HG03045 (cell line): ENCODE measurements around the gene ABTB1.
A peak's percentile ranks its signal among the peaks of the same experiment; 100 is the strongest.

Experiments used
- ATAC-seq: cut with Tn5 transposase; IDR thresholded peaks from one replicate; pipeline ENCODE4 v1.9.1; 2021; ENCODE audit warnings: mild to moderate bottlenecking, moderate library complexity; ENCODE audit not compliant: unreplicated experiment

ABTB1 gene

DNA sequence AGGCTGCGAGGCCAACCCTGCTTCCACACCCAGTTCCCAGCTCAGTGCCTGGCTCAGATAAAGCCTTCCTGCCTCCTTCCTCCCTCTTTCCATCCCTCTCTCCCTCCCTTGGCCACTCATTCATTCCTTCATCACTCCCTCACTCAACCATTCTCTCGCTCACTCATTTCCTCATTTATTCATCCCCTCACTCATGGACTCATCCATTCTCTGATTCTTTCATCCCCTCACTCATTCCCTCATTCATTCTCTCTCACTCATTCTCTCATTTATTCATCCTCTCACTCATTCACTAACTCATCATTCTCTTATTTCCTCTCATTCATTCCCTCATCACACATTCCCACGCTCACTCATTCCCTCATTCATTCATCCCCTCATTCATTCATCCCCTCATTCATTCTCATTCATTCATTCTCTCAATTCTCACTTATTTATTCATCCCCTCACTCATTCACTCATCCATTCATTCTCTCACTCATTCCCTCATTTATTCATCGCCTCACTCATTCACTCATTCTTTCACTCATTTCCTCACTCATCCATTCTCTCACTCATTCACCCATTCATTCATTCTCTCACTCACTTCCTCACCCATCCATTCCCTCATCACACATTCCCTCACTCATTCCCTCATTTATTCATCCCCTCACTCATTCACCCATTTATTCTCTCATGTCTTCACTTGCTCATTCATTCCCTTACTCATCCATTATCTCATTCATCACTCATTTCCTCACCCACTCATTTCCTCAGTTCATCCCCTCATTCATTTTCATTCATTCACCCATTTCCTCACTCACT is 13.2 kb downstream of the ABTB1 start:
- no peak for ATAC-seq

DNA sequence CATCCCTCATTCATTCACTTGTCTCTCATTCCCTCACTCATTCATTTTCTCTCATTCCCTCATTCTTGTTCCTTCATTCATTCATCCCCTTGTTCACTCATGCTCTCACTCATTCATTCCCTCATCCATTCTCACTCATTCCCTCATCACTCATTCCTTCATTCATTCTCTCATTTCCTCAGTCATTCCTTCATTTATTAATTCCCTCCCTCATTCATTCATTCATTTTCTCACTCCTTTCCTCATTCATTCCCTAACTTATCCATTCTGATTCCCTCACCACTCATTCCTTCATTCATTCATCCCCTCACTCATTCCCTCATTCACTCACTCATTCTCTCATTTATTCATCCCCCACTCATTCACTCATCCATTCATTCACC is 13.8 kb downstream of the ABTB1 start:
- ATAC-seq: no peak

DNA sequence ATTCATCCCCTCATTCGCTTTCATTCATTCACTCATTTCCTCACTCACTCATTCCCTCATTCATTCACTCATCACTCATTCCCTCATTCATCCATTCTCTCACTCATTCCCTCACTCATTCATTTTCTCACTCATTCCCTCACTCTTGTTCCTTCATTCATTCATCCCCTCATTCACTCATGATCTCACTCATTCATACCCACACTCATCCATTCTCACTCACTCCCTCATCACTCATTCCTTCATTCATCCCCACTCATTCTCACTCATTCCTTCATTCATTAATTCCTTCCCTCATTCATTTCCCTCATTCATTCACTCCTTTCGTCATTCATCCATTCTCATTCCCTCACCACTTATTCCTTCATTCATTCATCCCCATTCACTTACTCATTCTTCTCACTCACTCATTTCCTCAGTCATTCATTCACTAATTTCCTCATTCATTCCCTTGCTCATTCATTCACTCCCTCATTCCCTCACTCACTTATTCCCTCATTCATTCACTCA is 14.5 kb downstream of the ABTB1 start:
- no peak for ATAC-seq

DNA sequence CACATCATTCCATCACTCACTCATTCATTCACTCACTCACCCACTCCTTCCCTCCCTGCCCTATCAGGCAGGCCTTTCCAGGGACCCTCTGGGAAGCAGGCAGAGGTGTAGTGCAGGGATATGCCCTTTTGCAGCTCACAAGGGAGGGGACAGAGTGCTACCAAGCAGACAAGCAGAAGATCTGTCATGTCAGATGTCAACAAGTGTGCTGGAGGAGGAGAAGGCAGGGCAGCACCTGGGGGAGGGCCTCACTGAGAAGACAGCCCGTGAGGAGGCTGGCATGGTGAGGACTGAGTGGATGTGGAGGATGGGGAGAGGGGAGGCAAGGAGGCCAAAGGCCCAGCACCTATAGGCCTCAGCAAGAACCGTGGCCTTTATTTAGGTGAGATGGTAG is 15.3 kb downstream of the ABTB1 start:
- ATAC-seq: no peak

DNA sequence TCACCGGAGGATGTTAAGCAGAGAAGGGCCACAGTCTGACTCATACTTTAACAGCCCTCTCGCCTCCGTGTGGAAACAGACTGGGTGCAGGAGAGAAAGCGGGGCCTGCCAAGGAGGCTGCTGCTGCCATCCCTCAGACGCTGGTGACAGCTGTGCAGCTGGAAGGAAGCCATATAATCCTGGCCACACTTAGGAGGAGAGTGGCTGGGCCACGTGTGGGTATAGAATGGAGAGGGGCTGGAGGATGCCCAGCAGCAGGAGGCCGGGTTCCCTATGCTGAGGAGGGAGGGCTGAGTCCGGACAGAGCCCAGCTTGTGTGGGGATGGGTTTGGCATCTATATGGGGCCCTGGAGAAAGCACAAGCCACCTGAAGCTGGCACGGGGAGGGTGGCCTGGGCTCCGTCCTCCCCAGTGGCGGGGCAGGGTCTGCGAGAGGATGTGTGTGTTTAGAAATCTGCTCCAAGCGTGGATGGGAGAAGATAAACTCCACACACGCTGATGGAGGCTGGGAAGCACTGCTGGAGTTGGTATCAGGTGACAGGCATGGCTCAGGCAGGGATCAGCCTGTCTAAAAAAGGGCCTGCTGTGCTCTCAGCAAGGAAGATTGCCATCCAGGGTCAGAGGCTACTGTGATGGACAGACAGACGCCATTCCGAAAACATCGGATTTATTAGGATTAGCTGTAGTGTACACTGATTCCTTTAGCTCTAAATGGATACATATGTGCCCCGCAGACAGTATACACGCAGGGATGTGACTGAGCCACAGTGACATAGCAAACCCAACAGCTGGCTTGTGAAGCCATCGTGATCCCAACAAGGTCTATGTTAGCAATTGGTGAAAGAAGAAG is 15.9 kb downstream of the ABTB1 start:
- ATAC-seq: no peak

DNA sequence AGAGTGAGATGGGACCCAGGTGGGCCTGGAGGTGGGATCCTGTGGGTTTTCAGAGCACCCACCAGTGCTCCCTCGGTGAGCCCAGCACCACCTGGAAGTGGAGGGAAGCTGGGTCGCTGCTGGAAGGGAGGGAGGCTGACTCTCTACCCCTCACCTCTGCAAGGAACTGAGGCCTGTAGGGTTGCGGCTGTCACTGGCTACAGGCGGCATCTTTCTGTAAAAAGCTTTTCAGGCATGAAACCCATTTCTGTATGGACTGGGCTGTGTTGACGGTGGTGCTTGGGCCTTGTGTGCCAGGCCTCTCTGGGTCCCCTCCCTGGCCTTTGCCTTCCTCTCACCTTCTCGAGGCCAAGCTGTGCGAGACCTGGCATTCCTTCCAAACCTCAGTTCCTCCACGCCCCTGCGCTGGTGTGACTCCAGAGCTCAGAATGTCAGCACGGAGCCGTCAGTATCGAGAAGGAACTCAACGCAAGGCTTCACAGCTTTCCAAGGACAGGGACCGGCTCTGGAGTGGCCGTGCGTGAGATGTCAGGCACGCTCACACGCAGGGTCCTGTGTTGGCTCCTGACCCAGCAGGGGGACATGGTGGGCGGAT is 16.6 kb downstream of the ABTB1 start:
- no peak for ATAC-seq

DNA sequence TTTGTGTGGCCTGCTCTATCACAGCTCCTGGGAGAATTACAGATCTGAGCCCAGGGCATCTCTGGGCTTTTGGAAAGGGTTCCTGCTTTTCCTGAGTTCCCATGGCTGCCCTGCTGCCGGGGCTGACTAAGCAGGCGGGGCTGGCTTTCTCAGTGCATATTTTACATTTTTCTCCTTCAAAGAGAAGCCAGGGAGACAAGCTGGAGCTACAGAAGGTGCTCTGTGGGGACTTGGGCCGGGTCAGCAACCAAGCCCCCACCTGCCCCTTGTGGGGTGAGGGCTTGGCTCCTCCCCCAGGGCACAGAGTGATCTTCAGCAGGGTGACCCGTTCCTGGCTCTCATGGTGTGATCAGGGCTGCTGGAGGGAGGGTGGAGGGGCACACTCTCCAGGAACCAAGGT is 17.4 kb downstream of the ABTB1 start:
- ATAC-seq: no peak

DNA sequence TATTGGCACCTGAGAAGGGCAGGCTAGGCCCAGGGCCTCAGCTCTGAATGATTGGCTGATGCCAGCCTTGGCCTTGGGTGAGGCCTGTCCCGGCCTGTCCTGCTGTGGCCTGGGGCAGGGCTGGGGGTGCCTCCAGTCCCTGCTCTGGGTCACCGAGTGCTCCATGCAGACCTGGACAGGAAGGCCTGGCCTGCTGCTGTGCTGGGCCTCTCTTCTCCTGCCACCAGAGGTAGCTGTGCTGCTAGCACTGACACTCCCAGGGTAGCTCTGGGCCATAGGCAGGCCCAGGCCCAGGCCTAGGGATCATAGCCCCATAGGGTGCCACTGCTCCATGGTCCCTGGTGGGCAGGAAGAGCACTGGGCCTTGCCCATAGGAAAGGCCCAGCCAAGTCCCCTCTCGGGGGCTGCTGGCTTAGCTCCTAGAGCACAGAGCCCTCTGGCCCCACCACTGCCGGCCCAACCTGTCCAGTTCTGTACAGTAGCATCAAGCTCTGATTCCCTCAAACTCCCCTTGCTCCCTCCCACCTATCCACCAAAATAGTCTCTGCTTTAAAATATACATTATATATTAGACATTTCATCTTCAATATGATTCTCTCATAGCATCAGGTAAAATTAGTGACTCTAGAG is 18.2 kb downstream of the ABTB1 start:
- ATAC-seq: no peak

DNA sequence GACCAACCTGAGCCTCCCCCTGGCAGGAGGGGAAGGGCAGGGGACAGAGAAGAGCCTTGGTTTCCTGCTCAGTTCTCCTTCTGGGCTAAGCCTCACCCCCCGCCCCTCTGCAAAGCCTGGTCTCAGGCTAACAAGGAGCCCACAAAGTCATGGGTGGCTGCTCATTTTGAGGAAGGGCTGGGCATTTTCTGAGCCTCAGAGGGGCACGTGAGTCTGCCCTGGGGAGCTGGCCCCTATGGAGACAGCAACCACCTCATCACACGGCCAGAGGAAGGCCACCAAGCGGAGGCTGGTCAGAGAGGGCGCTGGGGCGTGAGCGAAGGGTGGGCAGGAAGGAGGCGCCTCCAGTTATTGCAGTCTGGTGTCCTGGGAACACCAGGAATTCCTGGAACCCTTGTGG is 18.7 kb downstream of the ABTB1 start:
- ATAC-seq: no peak

DNA sequence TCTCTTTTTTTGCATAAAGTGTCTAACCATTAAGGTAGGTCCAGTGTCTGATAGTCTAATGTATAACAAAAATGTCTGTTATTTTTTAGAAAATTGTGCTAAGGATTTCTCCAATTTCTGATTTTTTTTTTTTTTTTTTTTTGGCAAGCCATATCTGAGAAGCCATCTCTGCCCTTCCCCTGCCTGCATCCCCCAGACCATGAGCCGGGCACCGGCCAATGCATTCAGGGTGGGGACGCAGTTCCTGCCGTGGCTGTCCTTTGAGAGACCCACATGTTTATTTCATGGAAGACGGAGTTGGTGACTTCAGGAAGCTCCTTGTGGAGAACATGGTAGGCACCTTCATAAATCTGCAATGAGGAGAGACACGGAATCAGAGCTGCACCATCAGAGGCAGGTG is 19.2 kb downstream of the ABTB1 start:
- ATAC-seq: no peak

DNA sequence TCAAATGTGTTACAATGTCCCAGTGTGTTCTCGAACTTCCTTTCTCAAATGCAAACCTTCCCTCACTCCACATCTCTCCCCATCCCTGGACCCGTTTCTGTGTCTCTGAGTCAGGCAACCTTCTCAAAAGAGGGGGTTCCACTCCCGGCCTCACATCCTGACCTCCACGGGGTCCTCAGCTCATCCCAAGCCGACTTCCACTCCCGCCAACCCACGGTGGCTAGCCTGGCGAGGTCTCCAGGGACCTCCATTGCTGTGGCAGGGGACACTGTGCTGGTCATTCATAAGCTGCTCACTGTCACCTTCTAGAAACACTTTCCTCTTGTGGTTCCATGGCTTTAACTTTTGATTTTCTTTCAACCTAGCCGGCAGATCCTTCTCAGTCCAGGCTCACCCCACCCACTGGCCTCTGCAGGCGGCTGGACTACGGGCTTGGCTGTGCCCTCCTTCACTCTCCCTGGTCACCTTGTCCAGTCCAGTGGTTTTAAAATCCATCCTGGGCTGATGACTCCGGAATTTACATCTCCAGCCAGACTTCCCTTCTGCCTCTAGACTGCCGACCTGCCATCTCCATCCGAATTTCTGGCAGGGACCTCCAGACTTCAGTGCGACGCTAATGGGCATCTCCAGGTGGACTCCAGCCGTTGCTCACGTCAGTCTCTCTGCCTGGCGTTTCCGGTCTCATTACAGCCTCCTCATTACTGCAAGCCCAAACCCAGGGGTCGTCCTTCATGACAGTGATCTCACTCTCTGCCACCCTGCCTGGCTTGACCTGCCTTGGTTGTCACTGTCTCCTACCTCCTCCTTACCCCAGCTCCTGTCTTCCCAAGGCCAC is 20.0 kb downstream of the ABTB1 start:
- no peak for ATAC-seq

DNA sequence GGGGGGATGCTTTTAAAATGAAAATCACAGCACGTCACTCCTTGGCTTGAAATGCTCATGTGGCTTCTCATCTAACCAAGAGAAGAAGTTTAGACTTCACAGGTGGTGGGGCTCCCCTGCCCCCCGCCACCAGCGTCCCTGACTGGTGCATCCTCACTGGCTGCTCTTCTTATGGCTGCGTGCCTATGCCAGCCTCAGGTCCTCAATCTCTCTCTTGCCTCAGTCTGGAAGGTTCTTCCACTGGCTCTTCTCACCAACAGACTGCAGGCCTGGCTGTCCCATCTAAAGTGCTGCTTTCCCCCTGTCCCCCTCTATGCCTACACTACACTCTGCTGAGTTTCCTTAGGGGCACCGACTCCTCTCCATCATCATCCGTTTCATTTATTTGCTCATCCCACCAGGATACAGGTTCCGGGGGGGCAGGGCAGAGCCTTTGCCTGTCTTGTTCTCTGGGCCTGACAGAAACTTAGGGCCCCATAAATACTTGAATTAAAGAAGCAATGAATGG is 20.6 kb downstream of the ABTB1 start:
- no peak for ATAC-seq

DNA sequence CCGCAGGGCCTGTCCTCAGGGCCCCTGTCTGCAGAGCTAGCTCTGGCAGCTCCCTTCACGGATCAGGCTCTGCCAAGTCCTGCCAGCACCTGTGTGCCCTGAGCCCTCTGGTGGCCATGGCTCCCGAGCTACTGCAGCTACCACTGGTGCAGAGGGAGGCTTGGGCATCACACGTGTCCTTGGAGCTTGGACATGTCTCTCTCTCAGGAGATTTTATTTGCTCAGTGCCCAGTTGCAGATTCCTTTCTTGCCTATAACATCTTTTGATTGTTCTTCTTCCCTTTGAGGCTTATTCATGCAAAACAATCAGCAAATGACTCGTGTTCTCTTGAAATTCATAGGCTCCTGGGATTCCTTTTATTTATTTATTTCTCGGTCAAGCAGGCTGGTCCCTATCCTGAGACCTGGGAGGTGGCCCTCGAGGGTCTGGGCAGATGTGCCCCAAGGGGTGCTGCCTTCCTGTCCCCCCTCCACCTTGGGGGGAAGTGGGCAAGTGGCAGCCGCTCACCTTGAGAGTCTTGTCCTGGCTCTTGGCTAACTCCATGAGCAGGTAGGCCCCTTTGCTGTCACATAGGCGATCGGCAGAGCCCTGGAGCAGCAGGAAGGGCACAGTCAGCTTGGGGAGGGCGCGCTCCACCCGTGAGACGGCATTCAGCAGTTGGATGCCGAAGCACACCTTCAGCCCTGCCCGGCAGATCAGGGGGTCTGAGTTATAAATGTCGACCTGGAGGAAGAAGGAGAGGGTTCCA is 21.9 kb downstream of the ABTB1 start:
- ATAC-seq: no peak

DNA sequence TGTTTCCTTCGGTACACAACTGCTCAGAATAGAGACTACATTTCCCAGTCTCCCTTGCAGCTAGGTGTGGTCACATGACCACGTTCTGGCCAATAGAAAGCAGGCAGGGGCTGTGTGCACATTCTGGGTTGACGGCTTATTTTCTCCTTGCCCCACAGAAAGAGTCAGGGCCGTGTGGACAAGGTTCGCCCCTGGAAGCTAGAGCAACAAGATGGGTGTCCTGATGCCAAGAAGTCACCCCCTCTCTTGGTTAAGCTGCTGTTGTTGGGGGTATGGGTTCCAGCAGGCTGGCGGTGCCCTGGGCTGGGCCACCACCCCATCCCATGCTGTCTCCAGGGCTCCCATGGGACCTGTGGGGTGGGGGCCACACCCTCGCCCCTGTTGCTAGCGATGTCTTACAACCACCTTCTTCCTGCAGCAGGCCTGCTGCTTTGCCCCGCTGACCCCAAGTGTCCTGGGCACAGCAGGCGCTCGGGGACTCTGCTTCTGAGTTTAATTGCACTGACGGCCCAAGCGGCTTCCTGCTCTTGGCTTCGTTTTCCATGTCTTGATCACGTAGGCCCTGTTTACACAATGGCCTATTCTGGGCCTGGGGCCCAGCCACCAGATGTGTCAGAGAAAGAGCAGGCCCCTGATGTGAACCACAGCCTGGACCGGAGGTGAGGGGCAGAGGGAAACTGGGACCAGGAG is 24.9 kb downstream of the ABTB1 start:
- ATAC-seq: peak; percentile 73

DNA sequence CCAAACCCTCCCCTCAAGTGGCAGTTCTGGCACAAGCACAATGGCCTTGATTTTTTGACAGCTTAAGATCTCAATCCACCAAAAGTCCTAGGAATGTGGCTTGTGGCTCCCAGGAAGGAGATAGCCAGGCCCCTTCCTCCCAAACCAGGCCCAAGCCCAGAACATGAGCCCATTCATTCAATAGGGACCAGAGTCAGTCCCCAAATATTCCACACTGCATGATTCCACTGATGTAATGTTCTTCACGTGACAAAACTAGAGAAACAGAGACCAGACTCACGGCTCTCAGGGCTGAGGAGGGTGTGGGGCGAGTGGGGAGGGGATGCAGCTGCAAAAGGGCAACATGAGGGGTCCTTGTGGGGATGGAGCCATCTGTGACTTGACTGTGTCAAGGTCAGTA is 25.5 kb downstream of the ABTB1 start:
- no peak for ATAC-seq

DNA sequence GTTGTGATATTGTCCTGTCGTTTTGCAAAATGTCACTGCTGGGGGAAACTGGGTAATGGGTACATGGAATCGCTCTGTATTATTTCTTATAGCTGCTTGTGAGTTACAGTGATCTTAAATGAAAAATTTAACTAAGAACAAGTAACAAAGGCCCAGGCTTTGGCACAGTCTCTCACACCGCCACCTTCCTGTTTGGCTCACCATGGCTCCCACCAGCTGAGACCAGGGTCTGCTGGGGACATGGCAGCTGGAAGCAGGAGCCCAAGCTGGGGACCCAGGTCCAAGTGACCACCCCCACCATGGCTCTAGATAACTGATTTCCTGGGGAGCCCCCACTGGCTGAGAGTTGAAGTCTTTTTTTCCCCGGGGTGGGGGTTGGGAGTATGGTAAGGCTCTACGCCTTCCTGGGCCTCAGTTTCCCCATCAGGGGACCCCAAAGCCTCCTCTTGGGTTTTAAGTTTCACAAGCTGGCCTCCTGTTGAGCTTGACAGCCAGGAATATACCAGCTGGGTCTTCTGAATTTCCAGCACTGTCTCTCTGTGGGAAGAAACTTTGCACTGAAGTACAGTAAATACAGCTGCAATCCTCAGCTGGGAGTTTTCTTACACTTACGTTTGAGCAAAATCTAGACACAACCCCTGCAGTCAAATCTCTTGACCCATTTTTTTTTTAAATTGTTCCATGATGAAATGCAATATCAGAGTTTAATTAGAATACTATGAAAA is 26.1 kb downstream of the ABTB1 start:
- ATAC-seq: no peak

DNA sequence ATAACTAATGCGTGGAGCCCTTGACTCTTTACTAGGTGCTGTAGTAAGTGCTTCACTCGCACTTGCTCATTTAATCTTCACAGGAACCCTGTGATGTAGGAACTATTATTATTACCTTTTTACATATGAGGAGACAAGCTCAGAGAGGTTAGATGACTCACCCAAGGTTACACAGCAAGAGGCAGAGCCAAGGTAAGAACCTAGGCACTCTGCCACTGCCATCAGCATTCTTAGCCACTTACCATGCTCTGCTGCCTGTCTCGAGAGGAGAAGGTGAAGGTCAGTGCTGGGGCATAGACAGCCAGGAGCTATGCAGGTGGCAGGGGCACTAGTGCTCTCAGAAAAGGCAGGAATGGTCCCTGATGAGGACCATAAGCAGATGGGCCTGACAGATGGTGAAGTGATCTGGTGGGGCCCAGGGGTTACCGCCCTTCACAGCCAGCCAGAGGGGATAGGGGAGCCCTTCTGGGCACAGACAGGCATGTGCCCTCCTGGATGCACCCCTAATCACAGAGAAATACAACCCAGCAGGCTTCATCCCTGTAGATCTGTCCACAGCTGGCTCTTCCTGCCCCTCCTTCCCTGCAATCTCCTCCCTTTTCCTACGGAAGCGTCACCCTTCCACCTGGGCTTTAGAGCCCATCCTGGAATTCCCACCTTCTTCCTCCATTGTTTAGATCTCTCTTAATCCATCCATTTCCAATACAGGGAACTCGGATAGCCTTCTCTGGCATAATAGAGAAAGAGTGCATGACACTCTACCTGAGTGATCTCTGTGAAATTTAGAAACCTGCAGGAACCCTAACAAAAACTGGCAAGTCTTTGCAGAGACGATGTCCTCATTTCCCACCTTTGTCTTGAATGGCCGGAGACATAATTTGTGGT is 26.9 kb downstream of the ABTB1 start:
- no peak for ATAC-seq
